Stimulated activated CD4-positive, alpha-beta T cell treated with anti-CD3 and anti-CD28 coated beads, Interleukin-1b, Interleukin-23, amount 100 ng/mL, for 24 hours (primary cell): Measurements from ENCODE around the gene PRICKLE1.

ENCODE experiments used
- DNase-seq, 4 experiments: peaks; one replicate each; pipeline ENCODE4 v3.0.0-alpha.2; 2020; ENCODE audit warnings: low read depth in 4 of 4, low spot score in 1 of 4

The PRICKLE1 gene

GRCh38 chr12:42496886-42497285 lies 92.7 kb downstream of the PRICKLE1 start:
- DNase-seq: no peak

DNA sequence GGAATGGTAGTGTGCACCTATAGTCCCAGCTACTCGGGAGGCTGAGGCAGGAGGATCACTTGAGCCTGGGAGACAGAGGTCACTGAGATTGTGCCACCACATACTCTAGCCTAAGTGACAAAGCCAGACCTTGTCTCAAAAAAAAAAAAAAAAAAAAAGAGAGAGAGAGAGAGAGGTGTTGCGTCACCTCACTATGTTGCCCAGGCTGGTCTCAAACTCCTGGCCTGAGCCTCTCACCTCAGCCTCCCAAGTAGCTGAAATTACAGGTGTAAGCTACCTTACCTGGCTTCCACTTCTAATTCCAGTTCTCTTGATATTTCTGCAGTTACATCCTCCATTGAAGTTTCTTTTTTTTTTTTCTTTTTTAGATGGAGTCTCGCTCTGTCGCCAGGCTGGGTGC lies 94.3 kb downstream of the PRICKLE1 start:
- no peak for DNase-seq

DNA sequence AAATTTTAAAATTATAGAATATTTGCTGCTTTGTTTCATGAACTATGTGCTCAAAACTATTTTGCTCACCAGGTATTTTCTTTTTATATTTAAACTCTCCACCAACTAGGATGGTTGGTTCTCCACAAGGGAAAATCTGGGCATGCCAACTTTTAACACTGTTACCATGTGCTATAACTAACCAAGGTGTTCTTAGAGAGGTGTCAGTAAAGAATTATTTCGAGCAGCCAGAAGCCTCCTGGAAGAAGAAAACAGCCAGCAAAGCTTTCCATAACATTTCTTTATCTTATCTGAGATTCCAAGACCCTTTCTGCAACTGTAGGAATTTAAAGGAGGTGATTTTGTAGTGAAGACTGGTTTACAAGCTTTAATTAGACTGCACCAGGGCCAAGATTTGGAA lies 97.3 kb downstream of the PRICKLE1 start:
- no peak for DNase-seq

DNA sequence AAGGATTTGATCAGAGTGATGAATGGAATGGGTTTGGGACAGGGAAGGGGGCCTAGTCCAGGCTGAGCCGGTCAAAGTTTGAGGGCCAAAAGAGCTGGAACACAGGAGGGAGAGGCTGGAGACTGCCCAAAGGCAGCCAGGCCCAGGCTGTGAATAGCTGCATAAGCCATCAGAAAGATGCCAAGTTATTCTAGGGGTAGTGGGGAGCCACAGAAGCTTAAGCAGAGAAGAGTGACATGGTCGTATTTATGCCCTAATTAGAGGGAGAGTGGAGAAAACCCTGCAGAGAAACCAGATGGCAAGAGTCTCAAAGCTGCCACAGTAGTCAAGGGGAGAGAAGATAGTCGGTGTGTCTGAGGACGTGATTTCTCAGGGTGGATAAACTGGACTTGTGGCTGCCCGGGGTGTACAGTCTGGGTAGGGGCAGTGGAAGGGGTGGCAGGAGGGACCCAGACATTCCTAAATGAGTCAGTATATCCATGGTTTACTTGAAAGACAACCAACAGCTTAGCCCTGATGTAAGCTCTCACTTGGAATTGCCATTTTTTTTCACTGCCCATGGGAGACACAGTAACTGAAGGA lies 99.2 kb downstream of the PRICKLE1 start:
- DNase-seq: no peak

DNA sequence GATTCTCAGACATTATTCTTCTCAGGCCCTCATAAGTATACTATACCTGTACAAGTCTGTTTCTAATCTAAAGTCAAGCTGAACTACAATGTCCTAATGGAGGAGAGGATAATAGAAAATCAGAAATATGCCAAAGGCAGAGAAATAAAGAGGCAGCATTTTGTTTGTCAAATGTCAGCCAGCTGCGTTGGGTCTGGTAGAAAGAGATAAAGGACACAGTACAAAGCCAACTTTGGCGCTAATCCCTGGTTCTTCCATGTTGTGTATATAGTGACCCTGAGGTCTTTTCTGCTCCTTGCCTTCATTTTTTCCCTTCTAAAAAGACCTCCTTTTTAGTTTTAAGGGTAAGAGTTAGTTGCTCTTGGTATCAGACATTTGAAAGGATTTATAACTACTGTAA lies 103.1 kb downstream of the PRICKLE1 start:
- DNase-seq: no peak

DNA sequence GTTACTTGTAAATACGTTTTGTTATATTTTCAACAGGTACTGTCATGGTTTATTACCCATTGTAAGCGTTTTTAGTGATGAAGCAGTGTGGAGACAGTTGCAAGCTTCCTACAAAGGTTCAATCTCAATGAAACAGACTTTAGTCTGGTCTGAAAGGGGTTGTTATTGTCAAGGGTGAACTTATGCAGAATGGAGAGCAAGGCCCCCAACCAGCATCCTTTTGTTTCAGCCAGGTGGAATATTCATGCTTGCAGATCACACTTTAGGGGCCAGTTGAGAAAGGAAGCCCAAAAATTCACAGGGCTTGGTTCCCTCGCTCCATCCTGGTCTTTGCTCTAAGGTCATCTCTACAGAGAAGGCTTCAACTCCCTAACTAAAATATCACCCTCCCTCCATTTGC lies 103.7 kb downstream of the PRICKLE1 start:
- DNase-seq: no peak

DNA sequence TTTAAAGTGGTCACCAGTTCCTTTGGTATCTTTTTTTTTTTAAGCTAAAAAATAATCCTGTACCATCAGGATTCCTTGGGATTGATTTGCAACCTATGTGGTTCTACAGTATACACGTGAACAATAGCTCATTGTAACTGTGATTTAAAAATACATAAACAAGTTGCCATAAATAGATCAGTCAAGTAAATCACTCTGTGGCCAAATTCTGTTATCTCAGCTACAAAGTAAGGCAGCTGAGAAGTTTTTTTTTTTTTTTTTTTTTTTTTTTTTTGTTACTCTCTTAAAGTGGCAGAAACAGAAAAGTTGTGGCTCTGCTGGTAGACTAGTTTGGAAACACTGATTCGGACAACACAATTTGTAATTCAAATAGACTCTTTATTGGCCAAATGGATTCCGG lies 104.5 kb downstream of the PRICKLE1 start:
- no peak for DNase-seq

GRCh38 chr12:42483521-42483790 lies 106.1 kb downstream of the PRICKLE1 start:
- DNase-seq: no peak

DNA sequence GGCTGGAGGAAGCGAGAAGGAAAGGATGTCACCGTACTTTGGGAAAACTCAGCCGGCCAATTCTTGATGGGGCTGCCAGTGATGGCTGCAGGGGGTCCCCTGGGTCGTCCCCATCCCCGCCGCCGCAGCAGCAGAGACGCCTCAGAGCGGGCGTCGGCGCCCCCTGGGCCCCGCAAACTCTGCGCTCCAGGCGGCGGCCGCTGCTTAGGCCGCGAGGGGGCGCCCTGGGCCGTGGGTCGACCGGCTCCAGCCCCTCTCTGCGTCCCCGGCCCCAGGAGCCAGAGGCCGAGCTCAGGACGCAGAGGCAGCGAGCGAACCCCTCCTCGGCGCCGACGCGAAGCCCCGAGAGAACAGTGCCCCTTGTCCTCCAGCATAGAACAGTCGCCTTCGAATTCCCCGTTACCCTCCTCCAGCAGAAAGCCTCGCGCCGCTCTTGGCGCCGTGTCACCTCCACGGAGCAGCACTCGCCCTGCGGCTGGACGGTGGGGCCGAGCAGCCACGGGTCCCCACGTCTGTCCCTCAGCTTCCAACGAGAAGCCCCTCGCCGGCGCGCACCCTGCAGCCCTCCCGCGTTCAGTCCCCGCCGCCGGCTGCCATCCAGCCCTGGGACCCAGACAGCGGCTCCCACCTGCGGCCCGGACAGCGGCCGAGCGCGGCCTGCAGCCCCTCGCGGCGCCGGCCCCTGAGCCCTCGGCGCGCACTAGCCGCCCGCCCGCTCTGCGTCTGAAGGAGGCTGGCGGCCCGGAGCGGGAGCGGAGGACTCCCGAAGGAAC lies 106.6 kb downstream of the PRICKLE1 start:
- DNase-seq: peak in 2 of 4 experiments; percentile 27 to 37

DNA sequence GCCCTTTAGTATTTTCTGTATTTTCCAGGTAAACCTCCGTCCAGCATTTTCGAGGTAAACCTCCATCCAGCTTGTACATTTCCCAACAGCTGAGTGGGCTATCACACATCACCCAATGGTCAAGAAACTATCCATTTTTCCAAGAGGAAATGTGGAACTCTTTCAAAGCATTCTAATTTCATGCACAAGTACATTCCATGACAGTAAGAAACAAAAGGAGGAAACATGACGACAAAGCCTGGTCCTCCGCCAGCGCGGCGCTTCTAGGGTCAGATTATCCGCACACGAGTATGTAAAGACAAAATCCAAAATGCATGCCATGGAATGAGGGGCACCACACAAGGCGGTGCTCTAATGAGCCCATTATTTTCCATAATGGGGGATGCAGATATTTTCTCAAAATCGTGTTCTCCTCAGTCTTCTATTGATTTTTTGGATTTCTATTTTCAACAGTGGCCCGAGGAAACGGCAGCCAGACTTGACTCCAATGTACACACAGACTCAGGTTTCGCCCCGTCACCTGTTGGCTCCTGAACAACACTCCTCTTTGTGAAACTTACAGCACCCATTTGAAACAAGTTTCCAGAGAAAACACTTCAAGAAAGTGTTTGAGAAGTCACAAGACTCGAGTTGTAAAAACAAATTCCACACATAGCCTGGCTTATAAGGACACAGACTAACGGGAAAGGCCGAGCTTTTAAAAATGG lies 107.4 kb downstream of the PRICKLE1 start:
- no peak for DNase-seq

- no peak for DNase-seq
These were observed 108.2 kb downstream of the PRICKLE1 start for GRCh38 chr12:42481368-42481767.

DNA sequence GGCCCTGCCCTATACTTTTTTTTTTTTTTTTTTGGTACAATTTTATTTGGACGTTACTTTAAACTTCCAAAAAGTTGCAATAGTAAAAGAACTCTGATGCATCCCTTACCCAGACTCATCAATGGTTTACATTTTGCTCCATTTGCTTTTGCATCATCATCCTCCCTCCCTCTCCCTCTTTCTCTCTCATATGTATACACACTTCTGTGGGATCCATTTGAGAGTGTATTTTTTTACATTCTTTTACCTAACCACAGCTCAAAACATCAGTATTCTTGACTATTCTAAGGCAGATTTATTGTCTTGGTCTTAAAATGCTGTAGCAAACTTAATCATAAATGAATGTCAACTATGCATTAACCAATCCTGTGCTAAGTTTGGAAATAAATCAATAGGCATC lies 111.6 kb downstream of the PRICKLE1 start:
- DNase-seq: no peak

DNA sequence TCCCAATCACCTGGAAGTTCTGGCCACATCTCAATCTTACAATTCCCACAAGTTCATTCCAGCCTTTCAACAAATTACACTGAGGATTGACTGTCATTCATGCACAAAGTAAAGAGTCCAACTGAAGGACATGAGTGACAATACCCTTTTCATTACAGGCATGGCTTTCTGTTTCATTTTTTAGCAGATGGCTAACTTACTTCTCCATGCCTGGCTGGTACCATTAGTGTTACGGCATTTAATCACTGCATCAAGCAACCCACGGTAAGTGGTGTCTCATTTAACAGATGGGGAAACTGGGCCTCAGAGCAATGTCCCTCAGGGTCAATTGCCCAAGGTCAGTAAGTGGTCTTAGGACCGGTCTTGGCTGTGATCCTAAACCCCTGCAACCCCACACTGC lies 114.4 kb downstream of the PRICKLE1 start:
- DNase-seq: no peak

GRCh38 chr12:42474391-42474790 lies 115.2 kb downstream of the PRICKLE1 start:
- no peak for DNase-seq

DNA sequence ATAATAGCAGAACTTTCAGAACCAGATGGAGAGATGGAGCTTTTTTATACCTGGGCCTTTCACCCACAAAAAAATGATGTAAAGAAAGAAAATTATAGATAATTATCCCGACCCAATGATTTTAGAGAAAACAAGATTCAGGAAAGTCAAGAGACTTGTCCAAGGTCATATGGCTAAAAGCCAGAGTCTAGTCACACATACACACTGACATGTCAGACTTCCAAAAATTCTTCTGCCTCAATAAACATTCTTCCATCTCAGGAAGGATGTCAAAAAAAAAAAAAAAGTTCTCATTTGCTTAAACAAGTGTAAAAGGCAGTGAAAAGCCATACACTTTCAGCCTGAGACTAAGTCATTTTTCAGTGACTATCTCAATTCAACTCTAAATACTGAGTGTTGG lies 116.0 kb downstream of the PRICKLE1 start:
- DNase-seq: no peak

DNA sequence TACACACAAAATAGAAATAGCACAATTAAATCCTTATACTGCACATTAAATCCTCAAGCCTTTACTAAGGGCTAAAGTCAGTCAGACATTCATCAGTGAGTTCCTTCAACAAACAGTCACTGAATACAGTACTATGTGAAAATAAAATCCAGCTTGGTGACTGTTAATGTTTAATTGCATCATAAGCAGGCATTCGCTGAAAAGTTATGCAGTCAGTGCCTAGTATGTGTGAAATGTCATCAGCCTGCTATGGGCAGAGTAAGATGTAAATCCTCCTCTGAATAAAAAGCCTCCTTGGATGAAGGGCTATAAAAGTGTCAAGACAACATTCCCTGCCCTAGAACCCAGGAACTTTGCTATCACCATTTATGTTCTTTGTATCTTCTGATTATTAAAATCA lies 116.4 kb downstream of the PRICKLE1 start:
- DNase-seq: no peak

DNA sequence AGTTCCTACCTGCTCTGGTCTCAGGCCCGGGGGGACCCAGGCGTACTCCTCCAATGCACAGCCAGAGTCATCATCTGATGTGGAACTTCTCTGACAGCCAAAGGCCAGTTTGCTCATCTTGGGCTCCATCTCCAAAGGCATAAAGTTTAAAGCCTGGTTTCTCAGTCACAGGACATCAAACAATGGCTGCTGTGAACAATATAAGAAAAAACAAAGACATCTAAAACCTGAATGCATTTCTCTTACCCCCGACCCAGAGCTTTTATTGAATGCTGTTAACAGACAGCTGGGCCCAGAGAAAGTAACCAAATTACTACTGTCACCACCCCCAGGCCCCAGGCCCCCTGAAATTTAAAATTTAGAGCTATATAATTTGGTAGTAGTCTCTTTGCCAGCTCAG lies 117.2 kb downstream of the PRICKLE1 start:
- no peak for DNase-seq

GRCh38 chr12:42469355-42470175 lies 120.0 kb downstream of the PRICKLE1 start:
- DNase-seq: no peak

DNA sequence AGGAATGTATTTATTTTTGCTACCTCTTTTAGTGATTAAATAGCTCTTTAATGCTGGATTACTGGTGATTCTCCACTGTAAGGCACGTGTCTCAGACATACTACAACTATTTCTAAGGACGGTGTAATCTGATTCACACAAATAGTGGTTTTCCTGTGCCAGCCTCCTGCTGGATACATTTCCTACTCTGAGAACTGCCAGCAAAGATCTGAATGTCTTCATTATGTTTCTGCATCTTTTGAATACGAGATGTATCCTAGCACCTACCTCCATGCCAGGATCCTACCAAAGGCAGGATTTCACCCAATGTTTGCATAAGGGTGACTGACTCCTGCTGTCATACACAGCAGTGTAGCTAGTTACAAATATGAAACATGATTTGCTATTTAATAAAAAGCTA lies 120.6 kb downstream of the PRICKLE1 start:
- no peak for DNase-seq

DNA sequence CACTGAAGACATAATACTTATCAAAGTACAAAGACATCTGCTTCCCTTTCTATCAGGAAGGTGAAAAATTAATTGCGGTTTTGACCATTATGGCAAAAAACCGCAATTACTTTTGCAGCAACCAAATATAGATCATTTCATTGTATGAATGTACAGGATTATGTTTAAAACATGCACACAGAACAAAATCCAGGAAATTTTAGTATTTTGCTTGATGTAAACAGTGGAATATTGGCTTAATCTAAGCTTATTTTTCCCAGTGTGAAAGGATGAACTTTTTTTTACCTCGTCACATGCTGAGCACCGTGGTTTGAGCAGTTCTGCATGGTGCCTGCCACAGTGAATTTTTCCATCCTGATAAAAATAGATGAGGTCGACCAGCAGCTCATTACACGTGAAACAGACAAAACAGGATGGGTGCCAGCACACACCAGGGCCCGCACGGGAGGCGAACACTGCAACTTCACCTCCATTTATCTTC lies 121.2 kb downstream of the PRICKLE1 start:
- no peak for DNase-seq

GRCh38 chr12:42463671-42464070 lies 125.9 kb downstream of the PRICKLE1 start:
- no peak for DNase-seq

DNA sequence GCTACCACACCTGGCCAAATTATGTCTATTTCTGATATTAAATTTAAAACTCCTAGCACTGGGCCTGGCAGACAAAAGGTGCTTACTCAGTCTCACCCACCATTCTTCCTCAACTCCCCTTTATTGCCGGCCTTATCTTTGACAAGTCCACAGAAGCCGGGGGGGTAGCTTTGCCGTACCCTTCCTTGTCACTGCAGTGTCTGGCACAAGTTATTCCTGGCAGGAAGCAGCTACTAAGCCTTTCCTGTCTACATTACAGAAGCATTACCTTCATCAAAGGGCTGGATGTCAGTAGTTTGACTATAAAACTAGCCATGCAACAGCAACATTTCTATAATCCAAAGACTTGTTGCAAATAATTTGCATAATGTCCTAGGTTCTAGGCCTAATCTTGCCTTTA lies 127.1 kb downstream of the PRICKLE1 start:
- no peak for DNase-seq
